Endothelial cell of umbilical vein (primary cell): ENCODE results near the gene LRP1B.

Source experiments
- CTCF ChIP-seq, 2 donors: IDR thresholded peaks; 1 replicate in 1 of 2; 2 replicates in 1 of 2; pipeline ENCODE4 v1.5.1; 2011; ENCODE audit warnings: low read length in 2 of 2, mild to moderate bottlenecking in 2 of 2, moderate library complexity in 2 of 2, control low read depth in 1 of 2, inconsistent platforms in 1 of 2, low read depth in 1 of 2; ENCODE audit not compliant: insufficient read depth in 1 of 2; ENCODE audit errors: extremely low read depth in 1 of 2
- EZH2 ChIP-seq: IDR thresholded peaks from 2 replicates; pipeline ENCODE4 v1.6.1; 2012; ENCODE audit warnings: borderline replicate concordance, low read depth, mild to moderate bottlenecking, moderate library complexity, low read length, inconsistent platforms; ENCODE audit not compliant: severe bottlenecking
- POLR2A ChIP-seq: IDR thresholded peaks from 2 replicates; pipeline ENCODE4 v1.6.1; 2012; ENCODE audit warnings: low read depth, mild to moderate bottlenecking, control low read depth, low read length
- POLR2AphosphoS5 ChIP-seq: IDR thresholded peaks from 2 replicates; pipeline ENCODE4 v1.6.1; 2012; ENCODE audit warnings: low read depth, mild to moderate bottlenecking, control low read depth, low read length, moderate library complexity; ENCODE audit not compliant: insufficient read depth

DNA sequence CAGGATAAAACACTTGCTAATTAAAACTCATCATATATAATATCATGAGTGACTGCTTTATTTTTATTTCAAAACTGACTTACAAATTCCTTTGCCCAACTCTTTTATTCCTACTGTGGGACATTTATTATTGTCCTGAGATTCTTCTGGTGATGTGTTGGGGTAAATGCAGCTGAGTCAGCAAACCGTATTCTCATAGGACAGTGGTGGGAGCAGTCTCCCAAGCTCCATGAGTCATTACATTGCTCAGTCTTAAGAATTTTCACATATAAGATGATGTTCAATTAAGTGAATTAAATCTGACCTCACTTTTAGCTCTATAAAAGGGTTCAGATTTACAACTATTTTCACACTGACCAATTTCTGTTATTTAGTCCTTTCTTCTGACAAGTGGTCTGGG is 1530.7 kb downstream of the LRP1B start:
- no peak for TF ChIP-seq POLR2A
- TF ChIP-seq POLR2AphosphoS5 = no peak
- TF ChIP-seq CTCF (IDR thresholded peaks at IDR 0.05; ENCODE audit: extremely low read depth in 1 of 2, insufficient read depth in 1 of 2, low read depth in 1 of 2, low read length in 2 of 2) = no peak
- TF ChIP-seq EZH2 = no peak
